GM19351 (cell line): ENCODE data around the gene NRL.
A peak's percentile ranks its signal among the peaks of the same experiment; 100 is the strongest.

Source experiments
- ATAC-seq: cut with Tn5 transposase; IDR thresholded peaks from one replicate; pipeline ENCODE4 v1.9.1; 2021; ENCODE audit warnings: mild to moderate bottlenecking, moderate library complexity; ENCODE audit not compliant: unreplicated experiment

NRL gene

DNA sequence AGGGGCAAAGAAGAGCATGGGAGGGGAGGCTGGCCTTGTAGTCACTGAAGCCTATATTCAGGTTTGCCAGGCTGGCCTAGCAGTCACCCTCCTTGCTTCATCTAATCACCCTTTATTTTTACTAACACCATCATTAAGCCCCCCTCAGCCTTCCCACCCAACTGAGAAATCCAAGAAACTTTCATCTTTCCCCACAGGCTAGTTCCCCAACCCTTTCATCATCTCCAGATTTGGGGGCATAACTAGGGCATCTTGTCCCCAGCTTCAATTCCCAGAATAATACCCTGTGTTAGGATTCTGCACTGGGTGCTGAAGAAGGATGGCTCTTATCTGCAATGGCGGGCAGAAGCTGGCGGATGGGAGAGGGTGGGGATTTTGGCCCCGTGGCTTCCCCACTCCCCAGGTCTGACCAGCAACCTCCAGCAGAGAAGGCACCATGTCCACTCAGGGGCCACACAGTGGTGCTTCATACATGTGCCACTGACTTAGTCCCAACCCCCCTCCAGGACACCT, 13.7 kb downstream of the NRL start:
- ATAC-seq, result no peak

- no peak for ATAC-seq
These were observed 14.4 kb downstream of the NRL start for GRCh38 chr14:24100197-24100981.

DNA sequence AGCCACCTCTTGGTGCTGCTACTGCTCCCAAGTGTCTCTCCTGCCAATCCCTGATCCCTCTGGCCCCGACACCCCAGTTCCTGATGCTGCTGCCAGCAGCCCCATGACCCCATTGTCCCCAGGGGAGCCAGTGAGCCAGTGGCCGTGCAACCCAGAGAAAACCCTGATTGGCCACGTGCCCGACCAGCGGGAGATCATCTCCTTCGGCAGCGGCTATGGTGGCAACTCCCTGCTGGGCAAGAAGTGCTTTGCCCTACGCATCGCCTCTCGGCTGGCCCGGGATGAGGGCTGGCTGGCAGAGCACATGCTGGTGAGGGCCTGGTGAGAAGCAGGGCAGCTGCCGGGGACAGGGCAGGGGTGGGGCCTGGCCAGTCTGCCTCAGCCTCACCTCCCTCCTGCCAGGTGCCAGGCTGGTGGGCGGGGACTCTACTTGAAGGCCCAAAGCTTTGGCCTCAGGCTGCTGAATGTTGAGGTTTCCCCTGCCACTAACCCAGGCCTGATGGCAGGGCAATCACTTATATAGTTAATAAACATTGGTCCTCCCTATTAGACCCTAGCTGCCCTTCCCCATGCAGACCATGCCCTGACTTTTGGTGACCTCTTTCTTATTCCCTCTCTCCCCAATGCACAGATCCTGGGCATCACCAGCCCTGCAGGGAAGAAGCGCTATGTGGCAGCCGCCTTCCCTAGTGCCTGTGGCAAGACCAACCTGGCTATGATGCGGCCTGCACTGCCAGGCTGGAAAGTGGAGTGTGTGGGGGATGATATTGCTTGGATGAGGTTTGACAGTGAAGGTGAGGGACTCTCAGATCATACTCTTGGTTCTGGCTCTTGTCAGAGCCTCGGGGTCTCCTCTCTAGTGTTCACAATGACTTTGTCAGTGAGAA, 15.6 kb downstream of the NRL start:
- no peak for ATAC-seq

DNA sequence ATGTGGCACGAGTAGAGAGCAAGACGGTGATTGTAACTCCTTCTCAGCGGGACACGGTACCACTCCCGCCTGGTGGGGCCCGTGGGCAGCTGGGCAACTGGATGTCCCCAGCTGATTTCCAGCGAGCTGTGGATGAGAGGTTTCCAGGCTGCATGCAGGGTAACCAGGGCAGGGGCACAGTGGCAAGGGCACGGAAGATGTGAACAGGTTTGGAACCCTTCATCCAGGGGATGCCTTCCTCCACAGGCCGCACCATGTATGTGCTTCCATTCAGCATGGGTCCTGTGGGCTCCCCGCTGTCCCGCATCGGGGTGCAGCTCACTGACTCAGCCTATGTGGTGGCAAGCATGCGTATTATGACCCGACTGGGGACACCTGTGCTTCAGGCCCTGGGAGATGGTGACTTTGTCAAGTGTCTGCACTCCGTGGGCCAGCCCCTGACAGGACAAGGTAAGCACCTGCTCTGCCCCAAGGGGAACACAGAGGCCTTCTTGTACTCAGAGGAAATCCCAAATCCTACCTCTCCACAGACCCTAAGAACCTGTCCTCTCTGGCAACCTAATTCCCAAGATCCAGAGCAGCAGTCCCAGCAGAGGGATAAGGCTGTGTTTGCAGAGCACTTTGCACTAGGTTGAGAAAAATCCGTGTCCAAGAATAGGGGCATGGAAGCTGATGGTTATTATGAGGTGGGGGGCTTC, 16.4 kb downstream of the NRL start:
- ATAC-seq, result no peak

- ATAC-seq, result no peak
These were observed 18.1 kb downstream of the NRL start for GRCh38 chr14:24096545-24097181.

DNA sequence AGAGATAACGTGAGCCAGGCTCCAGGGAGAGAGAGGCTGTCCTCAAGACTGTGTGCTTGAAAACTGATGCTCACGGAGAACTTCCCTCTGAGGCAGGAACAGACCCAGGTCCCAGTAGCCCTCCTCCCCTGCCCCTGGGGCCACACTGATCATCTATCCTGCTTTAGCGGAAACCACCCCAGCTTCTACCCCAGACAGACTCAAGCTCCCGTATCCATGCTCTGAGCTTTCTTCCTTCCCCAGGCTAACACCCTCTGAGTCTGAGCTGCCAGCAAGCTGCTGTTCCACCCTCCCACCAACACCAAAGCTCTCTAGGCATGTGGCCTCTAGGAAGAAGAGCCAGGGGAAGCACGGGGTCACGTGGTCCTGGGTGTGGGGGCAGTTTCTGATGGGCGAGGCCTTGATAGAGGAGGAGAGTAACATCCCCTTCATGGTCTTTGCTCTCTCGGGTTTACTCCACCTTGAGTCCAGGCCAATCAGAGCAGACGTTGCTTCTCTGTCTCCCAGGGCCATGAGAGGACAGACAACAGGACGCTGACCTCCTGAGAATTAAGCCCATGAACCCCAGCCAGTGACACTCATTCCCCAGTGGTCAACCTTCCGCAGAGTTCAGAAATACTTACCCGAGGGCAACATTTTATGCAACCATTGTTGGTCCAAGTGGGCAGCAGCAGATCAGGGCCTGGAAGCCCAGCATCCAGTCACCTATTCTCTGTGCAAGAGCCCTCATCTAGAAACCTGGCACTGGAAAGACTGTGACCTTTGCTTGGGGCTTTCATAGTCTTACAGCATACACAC, 19.3 kb downstream of the NRL start:
- peak; percentile 78 for ATAC-seq

DNA sequence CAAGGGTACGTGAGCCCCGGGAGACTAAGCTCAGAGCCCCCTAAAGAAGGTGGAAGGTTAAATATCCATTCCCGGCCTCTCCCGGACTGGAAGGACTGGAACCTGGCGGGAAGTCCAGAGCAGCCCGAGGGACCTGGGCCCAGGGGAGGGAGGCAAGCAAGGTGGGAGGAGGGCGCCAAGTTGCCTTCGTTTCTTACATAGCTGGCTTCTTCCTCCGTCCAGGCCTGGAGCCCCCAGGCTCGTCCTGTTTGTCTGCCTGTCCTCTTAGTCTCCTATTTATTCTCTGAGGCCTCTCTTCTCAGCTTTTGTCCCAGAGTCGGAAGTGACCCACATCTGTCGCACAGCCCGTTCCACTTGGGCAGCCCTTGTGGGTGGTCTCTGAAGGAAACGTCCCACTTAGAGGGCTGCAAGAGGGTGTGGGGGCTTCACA, 19.9 kb downstream of the NRL start:
- no peak for ATAC-seq

GRCh38 chr14:24093901-24094840, 20.6 kb downstream of the NRL start, which contains the start of gene PCK2:
TSS of gene PCK2 (plus strand) at chr14:24094311. CDS start at chr14:24094406, 95 bp downstream.
- ATAC-seq, result peak; percentile 45

- ATAC-seq, result no peak
These were observed 21.4 kb downstream of the NRL start for GRCh38 chr14:24093207-24093900.

GRCh38 chr14:24092505-24093206, 22.1 kb downstream of the NRL start:
- ATAC-seq, result no peak

DNA sequence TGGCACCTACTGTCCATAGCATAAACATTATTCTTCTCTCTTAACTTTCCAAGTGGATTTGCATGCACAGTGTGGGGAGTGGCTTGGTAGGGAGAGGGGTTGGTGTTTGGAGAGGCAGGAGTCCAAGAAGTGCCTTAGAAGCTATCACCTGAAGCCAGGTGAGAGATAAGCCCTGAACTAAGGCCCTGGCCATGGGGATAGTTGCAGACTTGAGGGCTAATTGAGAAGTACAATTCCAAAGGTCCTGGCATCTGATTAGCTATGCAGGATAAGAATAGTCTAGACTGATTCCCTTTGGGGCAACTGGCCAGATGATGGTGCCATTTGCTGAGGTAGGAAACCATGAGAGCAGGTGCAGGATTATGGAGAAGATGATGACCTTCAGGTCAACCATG, 22.6 kb downstream of the NRL start:
- ATAC-seq, result no peak

- ATAC-seq, result no peak
These were observed 24.9 kb downstream of the NRL start for GRCh38 chr14:24089890-24090289.

- ATAC-seq, result no peak
These were observed 26.7 kb downstream of the NRL start for GRCh38 chr14:24088095-24088494.

- ATAC-seq, result no peak
These were observed 27.7 kb downstream of the NRL start for GRCh38 chr14:24087004-24087403.

- no peak for ATAC-seq
These were observed 28.4 kb downstream of the NRL start for GRCh38 chr14:24086193-24086955.

DNA sequence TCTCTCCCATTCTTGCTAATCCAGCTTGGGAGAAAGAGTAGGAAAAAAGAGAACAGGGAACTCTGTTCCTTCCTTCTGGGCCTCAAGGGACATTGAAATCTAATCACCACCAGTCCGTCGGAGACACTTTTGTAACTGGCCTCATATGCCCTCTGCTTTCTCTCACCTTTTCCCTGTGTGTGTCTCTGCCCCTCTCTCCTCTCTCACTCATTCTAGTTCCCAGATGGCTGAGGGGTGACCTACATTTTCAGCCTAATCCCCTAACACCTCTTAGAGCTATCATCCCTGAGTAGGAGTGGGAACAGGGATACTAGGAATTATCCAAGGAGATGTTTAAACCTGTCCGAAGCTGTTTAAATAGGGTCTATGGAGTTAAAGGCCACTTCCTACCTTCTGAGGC, 29.5 kb downstream of the NRL start:
- ATAC-seq, result no peak

DNA sequence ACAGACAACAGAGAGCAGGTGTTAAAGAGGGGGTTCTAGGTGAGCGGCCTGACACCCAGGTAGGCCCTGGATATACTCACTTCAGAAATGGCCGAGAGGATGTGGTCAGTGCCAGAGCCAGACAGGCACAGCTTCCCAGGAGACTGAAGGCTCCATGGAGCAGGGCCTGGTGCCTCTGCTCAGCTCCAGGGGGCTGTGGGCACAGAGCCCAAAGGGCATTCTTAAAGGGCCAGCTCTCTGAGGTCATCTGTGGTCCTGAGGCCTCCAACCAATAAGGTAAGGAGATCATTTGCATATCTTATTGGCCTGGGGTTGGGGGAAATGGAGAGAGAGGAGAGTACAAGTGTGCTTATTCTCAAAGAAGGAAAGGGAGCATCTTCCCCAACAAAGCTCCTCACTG, 30.3 kb downstream of the NRL start:
- ATAC-seq, result no peak
